Epidermal melanocyte (primary cell): ENCODE results near the gene KPNA3.

Source experiments
- DNase-seq: peaks from one replicate; pipeline ENCODE4 v3.0.0; 2011; ENCODE audit warnings: low spot score; ENCODE audit not compliant: insufficient read length

KPNA3 gene

GRCh38 chr13:49683489-49683888, 109.0 kb downstream of the KPNA3 start:
- DNase-seq = no peak

DNA sequence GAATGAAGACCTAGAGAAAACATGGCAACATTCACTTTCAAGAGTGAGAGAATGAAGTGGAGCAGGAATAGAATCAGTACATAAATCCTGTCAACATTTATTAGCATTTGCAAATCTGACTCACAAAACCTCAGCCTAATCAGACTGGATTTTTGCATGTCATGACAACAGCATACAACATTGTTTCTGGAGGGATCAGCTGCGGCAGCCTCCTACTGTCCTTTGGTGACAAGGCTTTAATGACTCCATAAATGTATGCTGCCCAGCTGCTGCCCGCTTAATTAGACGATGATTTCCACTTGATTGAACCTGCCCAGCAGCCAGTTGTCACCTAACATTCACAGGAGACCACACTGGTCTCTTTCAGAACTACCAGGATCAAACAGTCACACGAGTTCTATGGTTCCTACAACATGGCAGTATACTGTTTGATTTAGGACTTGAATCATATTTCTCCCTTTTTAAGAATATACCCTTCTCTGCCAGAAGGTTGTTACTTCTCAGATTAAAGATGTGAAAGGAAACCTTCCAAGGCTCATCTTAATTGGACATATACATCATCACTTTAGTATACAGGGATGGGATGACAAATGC, 110.5 kb downstream of the KPNA3 start:
- DNase-seq = no peak

- DNase-seq = no peak
These were observed 113.2 kb downstream of the KPNA3 start for GRCh38 chr13:49679246-49679645.

GRCh38 chr13:49678191-49678914, 114.1 kb downstream of the KPNA3 start:
- no peak for DNase-seq

GRCh38 chr13:49676581-49677298, 115.7 kb downstream of the KPNA3 start:
- no peak for DNase-seq

- DNase-seq = no peak
These were observed 121.7 kb downstream of the KPNA3 start for GRCh38 chr13:49670828-49671227.

DNA sequence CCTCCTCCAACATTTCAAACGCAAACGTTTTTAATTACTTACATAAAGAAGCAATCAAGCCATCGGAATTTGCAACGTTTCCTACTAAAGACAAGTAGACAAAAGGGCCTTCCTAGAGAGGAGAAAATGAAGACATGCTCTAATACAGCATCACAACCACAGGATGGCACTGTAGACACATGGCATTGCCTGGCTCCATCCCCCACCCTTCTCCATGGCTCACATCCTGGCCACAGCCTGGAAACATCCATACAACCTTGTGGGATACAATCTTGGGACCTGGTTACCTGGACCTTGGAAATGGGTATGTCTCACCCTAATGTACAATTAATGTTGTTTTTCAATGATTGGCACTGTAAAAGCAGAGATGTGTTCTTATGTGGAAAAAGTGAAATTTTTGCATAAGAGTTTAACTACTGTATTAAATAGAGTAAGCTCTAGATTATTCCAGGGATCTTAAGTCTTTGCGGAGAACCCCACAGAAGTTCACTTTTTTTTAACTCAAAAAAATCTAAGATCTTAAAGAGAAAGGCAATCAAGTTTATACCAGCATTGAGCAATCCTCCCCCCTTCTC, 122.7 kb downstream of the KPNA3 start:
- peak; percentile 75 for DNase-seq

DNA sequence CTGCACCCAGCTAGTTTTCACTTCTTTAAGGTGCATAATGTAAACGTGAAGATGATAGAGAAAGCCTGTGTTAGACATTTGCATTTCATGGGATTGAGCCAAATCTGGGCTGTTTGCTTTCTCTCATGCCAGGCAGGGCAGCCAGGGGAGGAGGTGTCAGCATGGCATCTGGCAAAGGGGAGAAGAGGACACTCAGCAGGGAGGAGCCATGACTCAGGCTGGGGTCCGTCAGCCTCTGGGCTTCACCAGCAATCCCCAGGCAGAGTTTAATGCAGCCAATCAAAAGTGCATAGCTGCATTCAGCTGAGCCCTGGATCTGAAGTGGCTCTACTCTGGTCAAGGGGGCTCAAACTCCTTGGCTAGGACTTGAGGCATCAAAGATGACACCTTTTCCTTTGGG, 124.7 kb downstream of the KPNA3 start:
- DNase-seq = no peak

DNA sequence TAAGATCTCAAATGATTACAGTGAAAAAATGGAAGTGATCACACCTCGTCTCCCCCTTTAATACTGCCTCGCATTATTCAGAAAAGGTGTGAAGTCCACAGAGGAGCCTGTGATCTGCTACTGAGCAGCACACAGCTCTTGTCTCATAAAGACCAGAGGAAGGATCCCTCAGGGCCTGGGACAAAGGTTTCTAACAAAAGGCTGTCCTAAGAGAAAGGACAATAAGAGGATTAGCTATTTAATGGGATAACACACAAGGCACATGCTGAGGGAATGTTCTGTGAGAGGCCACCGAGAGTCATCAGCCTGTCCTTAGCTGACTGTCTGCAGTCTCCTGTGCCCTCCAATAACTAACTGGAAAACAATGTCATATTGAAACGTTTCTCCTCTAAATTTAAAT, 127.9 kb downstream of the KPNA3 start:
- no peak for DNase-seq

GRCh38 chr13:49657241-49657641, 135.2 kb downstream of the KPNA3 start:
- DNase-seq = no peak

DNA sequence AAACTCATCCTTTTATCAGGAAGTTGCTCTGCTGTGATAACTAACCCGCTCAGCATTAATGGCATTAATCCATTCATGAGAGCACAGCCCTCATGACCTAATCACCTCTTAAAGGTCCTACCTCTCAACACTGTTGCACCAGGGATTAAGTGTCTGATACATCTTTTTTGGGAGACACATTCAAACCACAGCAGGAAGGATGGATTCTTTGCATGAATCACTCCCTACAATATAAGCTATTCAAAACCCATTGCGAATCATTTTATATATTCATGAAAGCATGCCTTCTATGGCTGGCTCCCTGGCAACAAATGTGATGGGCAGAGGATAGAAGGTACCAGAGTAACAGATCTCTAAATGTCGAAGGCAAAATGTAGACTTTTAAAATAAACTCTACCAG, 136.6 kb downstream of the KPNA3 start:
- DNase-seq = no peak

GRCh38 chr13:49654011-49654410, 138.5 kb downstream of the KPNA3 start:
- DNase-seq = no peak

- DNase-seq = no peak
These were observed 139.0 kb downstream of the KPNA3 start for GRCh38 chr13:49653478-49653877.

DNA sequence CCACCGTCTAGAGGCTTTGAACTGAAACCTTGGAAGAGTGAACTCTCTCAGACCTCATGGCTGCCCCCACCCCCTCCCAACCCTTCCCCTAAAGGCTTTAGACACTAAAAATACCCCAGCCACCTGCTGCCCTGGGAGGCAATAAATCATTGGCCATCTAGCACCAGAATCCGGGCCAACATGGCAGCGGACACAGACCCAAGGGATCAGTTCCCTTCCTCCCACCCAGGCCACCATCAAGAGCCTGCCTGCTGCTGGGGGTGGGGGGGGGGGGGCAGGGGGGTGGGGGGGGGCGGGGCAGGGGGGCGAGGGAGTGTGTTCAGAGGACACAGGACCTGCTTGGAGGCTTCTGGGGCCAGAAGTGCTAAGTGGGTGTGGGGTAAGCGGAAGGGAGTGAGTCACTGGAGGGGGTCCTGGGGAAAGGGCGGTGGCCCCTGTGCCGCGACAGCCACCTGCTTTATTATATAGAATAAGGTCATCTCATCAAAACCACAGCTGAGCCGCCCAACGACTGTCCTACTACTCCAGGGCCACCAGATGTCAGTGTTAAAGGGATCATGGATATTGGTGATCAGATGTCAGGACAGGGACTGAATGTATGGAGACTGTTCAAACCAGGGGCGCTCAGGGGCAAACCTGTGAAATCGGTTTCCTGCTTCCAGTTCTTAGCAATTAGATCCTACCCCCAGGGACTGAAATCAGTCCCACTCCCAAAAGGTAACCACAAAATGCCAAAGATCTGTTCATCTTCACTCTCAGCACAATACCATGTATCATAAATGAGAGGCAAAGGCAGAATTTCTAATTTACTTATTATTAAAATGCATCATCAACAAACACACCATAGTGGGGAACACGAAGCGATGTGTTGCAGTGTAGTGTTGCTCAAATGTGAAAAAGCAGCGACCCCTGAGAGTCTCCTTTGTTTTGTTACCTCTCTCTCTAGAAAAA, 139.9 kb downstream of the KPNA3 start:
- no peak for DNase-seq

GRCh38 chr13:49651570-49652354, 140.7 kb downstream of the KPNA3 start:
- no peak for DNase-seq

GRCh38 chr13:49649963-49650312, 142.5 kb downstream of the KPNA3 start:
- DNase-seq = no peak
